A549 (cell line): ENCODE data around the gene CIPC.
A peak's percentile ranks its signal among the peaks of the same experiment; 100 is the strongest.

Experiments used
- CBX2 ChIP-seq: fragments of 200-600 bp; sonication (generic); IDR thresholded peaks from 2 replicates; pipeline ENCODE4 v1.6.1; 2016; ENCODE audit warnings: low read depth, mild to moderate bottlenecking, borderline replicate concordance
- CEBPB ChIP-seq, 2 experiments: fragments of >200 bp in 1 of 2; sonication (Bioruptor Twin) in 1 of 2; formaldehyde crosslinking in 1 of 2; IDR thresholded peaks; 2 replicates each; pipeline ENCODE4 v1.6.1; 2012 to 2016
- EHF ChIP-seq: fragments of 250-450 bp; sonication (Bioruptor Pico); IDR thresholded peaks from 2 replicates; pipeline ENCODE4 v1.5.0; 2020; ENCODE audit warnings: mild to moderate bottlenecking
- EP300 ChIP-seq, 2 experiments: fragments of >200 bp; sonication (Bioruptor Twin); formaldehyde crosslinking; IDR thresholded peaks; 2 replicates in 1 of 2; 3 replicates in 1 of 2; pipeline ENCODE4 v1.6.1; 2016 to 2017
- ESRRA ChIP-seq: fragments of 150-350 bp; IDR thresholded peaks from 2 replicates; pipeline ENCODE4 v1.6.1; 2014; ENCODE audit warnings: mild to moderate bottlenecking, low read length, borderline replicate concordance
- FOSL2 ChIP-seq, 2 experiments: fragments of 450-650 bp in 1 of 2; fragments of >200 bp in 1 of 2; sonication (Bioruptor Twin) in 1 of 2; formaldehyde crosslinking; IDR thresholded peaks; 2 replicates each; pipeline versions ENCODE4 v1.5.0 to v1.6.1; 2016 to 2020; ENCODE audit warnings: mild to moderate bottlenecking in 1 of 2, moderate library complexity in 1 of 2
- GATA3 ChIP-seq: IDR thresholded peaks from 2 replicates; pipeline ENCODE4 v1.6.1; 2012; ENCODE audit warnings: borderline replicate concordance
- JUN ChIP-seq, 2 experiments: fragments of >200 bp; sonication (Bioruptor Twin); formaldehyde crosslinking; IDR thresholded peaks; 2 replicates in 1 of 2; 3 replicates in 1 of 2; pipeline ENCODE4 v1.6.1; 2016 to 2017
- NFE2L2 ChIP-seq: fragments of 150-350 bp; conservative IDR thresholded peaks from 2 replicates; pipeline ENCODE4 v1.6.1; 2014; ENCODE audit warnings: low read length
- POLR2A ChIP-seq: IDR thresholded peaks from 2 replicates; pipeline ENCODE4 v1.6.1; 2012; ENCODE audit warnings: mild to moderate bottlenecking, low read length
- RAD21 ChIP-seq, 2 experiments: fragments of >200 bp in 1 of 2; sonication (Bioruptor Twin) in 1 of 2; formaldehyde crosslinking in 1 of 2; IDR thresholded peaks in 1 of 2; conservative IDR thresholded peaks in 1 of 2; 2 replicates in 1 of 2; 3 replicates in 1 of 2; pipeline ENCODE4 v1.6.1; 2012 to 2018; ENCODE audit warnings: inconsistent platforms in 1 of 2
- RCOR1 ChIP-seq: fragments of 150-350 bp; IDR thresholded peaks from 2 replicates; pipeline ENCODE4 v1.6.1; 2014; ENCODE audit warnings: antibody characterized with exemption, low read length, low read depth
- TF ChIP-seq, protein P1 (sequence below): fragments of >200 bp; sonication (Bioruptor Twin); formaldehyde crosslinking; IDR thresholded peaks from 3 replicates; pipeline ENCODE4 v1.5.1; 2016
- TF ChIP-seq, protein P2 (sequence below): IDR thresholded peaks from 2 replicates; pipeline ENCODE4 v1.6.1; 2012; ENCODE audit warnings: low read depth, borderline replicate concordance

DNA sequence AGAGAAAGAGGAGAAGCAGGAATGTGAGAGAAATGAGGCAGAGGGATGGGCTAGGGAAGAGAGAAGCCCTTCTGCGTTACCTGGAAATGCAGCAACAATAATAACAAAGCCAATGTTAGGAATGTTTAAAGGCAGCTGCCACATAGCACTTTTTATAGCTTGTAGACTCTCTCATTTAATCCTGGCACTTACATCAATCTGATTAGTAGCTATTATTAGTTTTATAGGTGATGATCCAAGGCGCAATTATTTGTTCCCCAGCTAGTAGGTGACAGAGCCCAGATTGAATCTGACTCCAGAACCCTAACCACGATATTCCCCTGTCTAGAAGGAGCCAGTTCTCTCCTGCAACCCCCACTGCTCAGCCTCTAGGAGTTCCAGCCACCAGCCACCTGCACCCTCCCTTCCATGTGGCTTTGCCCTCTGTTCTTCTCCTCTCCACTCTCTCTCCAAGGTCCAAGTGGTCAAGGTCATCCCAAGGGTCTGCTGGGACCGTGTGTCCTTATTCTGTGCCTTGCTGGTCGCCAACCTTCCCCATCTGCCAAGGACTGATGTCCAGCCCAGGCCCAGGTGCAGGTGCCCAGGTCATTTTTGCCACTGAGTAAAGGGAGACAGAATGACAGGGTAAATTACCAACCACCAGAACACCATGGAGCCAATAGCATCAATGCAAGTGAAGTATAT is 29.4 kb upstream of the CIPC start:
- TF ChIP-seq, protein P1, sequence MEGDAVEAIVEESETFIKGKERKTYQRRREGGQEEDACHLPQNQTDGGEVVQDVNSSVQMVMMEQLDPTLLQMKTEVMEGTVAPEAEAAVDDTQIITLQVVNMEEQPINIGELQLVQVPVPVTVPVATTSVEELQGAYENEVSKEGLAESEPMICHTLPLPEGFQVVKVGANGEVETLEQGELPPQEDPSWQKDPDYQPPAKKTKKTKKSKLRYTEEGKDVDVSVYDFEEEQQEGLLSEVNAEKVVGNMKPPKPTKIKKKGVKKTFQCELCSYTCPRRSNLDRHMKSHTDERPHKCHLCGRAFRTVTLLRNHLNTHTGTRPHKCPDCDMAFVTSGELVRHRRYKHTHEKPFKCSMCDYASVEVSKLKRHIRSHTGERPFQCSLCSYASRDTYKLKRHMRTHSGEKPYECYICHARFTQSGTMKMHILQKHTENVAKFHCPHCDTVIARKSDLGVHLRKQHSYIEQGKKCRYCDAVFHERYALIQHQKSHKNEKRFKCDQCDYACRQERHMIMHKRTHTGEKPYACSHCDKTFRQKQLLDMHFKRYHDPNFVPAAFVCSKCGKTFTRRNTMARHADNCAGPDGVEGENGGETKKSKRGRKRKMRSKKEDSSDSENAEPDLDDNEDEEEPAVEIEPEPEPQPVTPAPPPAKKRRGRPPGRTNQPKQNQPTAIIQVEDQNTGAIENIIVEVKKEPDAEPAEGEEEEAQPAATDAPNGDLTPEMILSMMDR = no peak; the same call in 2 of the 3 replicates
- no peak for TF ChIP-seq NFE2L2
- TF ChIP-seq JUN (IDR thresholded peaks at IDR 0.05) = no peak
- TF ChIP-seq POLR2A = no peak
- TF ChIP-seq EHF (CRISPR knock-in tag) = no peak
- no peak for TF ChIP-seq CEBPB (IDR thresholded peaks at IDR 0.05)
- peak in 1 of 2 experiments; percentile 3; a peak in 1 of 5 replicates for TF ChIP-seq RAD21 (conservative IDR thresholded peaks at IDR 0.05 in 1 of 2, IDR thresholded peaks at IDR 0.05 in 1 of 2)
- TF ChIP-seq, protein P2, sequence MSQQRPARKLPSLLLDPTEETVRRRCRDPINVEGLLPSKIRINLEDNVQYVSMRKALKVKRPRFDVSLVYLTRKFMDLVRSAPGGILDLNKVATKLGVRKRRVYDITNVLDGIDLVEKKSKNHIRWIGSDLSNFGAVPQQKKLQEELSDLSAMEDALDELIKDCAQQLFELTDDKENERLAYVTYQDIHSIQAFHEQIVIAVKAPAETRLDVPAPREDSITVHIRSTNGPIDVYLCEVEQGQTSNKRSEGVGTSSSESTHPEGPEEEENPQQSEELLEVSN = no peak
- no peak for TF ChIP-seq RCOR1
- TF ChIP-seq GATA3 = no peak
- no peak for TF ChIP-seq FOSL2 (IDR thresholded peaks at IDR 0.05)
- TF ChIP-seq FOSL2 (CRISPR knock-in tag; IDR thresholded peaks at IDR 0.05) = no peak
- no peak for TF ChIP-seq CBX2
- no peak for TF ChIP-seq ESRRA
- TF ChIP-seq EP300 (IDR thresholded peaks at IDR 0.05) = no peak
